ENCODE results near the gene UPF2.
"Not testable (repeated sequence)": the region's sequence is repeated elsewhere in the genome, so short reads cannot be mapped to it uniquely, and the experiment has no call there.

UPF2 gene

GRCh38 chr10:12019283-12019971 lies 23.2 kb downstream of the UPF2 start:
- H3K4me3 ChIP-seq (ENCODE audit: low read depth, low read length), result no peak overlapping the region
- no peak for TF ChIP-seq CTCF (IDR thresholded peaks at IDR 0.05; ENCODE audit: borderline replicate concordance, insufficient read depth, low read depth, low read length)

- no peak for TF ChIP-seq CTCF (IDR thresholded peaks at IDR 0.05; ENCODE audit: borderline replicate concordance, insufficient read depth, low read depth, low read length)
- H3K4me3 ChIP-seq (ENCODE audit: low read depth, low read length), result no peak overlapping the region
Observed at GRCh38 chr10:12018438-12019282, 23.9 kb downstream of the UPF2 start.

GRCh38 chr10:12013926-12014325 lies 28.7 kb downstream of the UPF2 start:
- H3K4me3 ChIP-seq (ENCODE audit: low read depth, low read length), result no peak overlapping the region
- no peak for TF ChIP-seq CTCF (IDR thresholded peaks at IDR 0.05; ENCODE audit: borderline replicate concordance, insufficient read depth, low read depth, low read length)

GRCh38 chr10:12013391-12013790 lies 29.2 kb downstream of the UPF2 start:
- H3K4me3 ChIP-seq (ENCODE audit: low read depth, low read length), result not testable (repeated sequence)

- H3K4me3 ChIP-seq (ENCODE audit: low read depth, low read length), result no peak overlapping the region
- no peak for TF ChIP-seq CTCF (IDR thresholded peaks at IDR 0.05; ENCODE audit: borderline replicate concordance, insufficient read depth, low read depth, low read length)
Observed at GRCh38 chr10:12010353-12010752, 32.3 kb downstream of the UPF2 start.

GRCh38 chr10:12008842-12009241 lies 33.8 kb downstream of the UPF2 start:
- not testable (repeated sequence) for H3K4me3 ChIP-seq (ENCODE audit: low read depth, low read length)

GRCh38 chr10:12006671-12007070 lies 35.9 kb downstream of the UPF2 start:
- no peak for TF ChIP-seq CTCF (IDR thresholded peaks at IDR 0.05; ENCODE audit: borderline replicate concordance, insufficient read depth, low read depth, low read length)

GRCh38 chr10:11993834-11994468 lies 48.7 kb downstream of the UPF2 start:
- no peak overlapping the region for H3K4me3 ChIP-seq (ENCODE audit: low read depth, low read length)
- TF ChIP-seq CTCF (IDR thresholded peaks at IDR 0.05; ENCODE audit: borderline replicate concordance, insufficient read depth, low read depth, low read length), result no peak

More at GRCh38 chr10:12006671-12007070, 35.9 kb downstream of the UPF2 start:
- H3K4me3 ChIP-seq (ENCODE audit: low read depth, low read length), result no peak overlapping the region
